ENCODE results near the gene CDIP1.

The CDIP1 gene

GRCh38 chr16:4539716-4540284, 1.2 kb upstream of the CDIP1 start:
- no peak for DNase-seq (ENCODE audit: low read depth in 2 of 2)

GRCh38 chr16:4537376-4538343, 913 bp downstream of the CDIP1 start:
- no peak for DNase-seq (ENCODE audit: low read depth in 2 of 2)

GRCh38 chr16:4536391-4537106, 2.0 kb downstream of the CDIP1 start:
- no peak for DNase-seq (ENCODE audit: low read depth in 2 of 2)

- DNase-seq (ENCODE audit: low read depth in 2 of 2), result no peak
Observed at GRCh38 chr16:4535627-4536108, 2.9 kb downstream of the CDIP1 start.

GRCh38 chr16:4534151-4534790, 4.3 kb downstream of the CDIP1 start:
- DNase-seq (ENCODE audit: low read depth in 2 of 2), result no peak

GRCh38 chr16:4533490-4533889, 5.1 kb downstream of the CDIP1 start:
- no peak for DNase-seq (ENCODE audit: low read depth in 2 of 2)

- no peak for DNase-seq (ENCODE audit: low read depth in 2 of 2)
Observed at GRCh38 chr16:4532238-4532637, 6.3 kb downstream of the CDIP1 start.

- DNase-seq (ENCODE audit: low read depth in 2 of 2), result no peak
Observed at GRCh38 chr16:4531811-4532210, 6.8 kb downstream of the CDIP1 start.

GRCh38 chr16:4529085-4530060, 9.2 kb downstream of the CDIP1 start:
- no peak for DNase-seq (ENCODE audit: low read depth in 2 of 2)

- no peak for DNase-seq (ENCODE audit: low read depth in 2 of 2)
Observed at GRCh38 chr16:4525634-4526277, 12.8 kb downstream of the CDIP1 start.

- no peak for DNase-seq (ENCODE audit: low read depth in 2 of 2)
Observed at GRCh38 chr16:4525069-4525468, 13.5 kb downstream of the CDIP1 start.

GRCh38 chr16:4524571-4524970, 14.0 kb downstream of the CDIP1 start:
- DNase-seq (ENCODE audit: low read depth in 2 of 2), result no peak

GRCh38 chr16:4523686-4524085, 14.9 kb downstream of the CDIP1 start:
- DNase-seq (ENCODE audit: low read depth in 2 of 2), result no peak

- no peak for DNase-seq (ENCODE audit: low read depth in 2 of 2)
Observed at GRCh38 chr16:4522051-4522581, 16.5 kb downstream of the CDIP1 start.

GRCh38 chr16:4520913-4521312, 17.7 kb downstream of the CDIP1 start:
- DNase-seq (ENCODE audit: low read depth in 2 of 2), result no peak

GRCh38 chr16:4519274-4520058, 19.1 kb downstream of the CDIP1 start:
- DNase-seq (ENCODE audit: low read depth in 2 of 2), result no peak

GRCh38 chr16:4517812-4518680, 20.5 kb downstream of the CDIP1 start:
- no peak for DNase-seq (ENCODE audit: low read depth in 2 of 2)

GRCh38 chr16:4515611-4516233, 22.9 kb downstream of the CDIP1 start:
- no peak for DNase-seq (ENCODE audit: low read depth in 2 of 2)
